Measurements from ENCODE around the gene ARHGEF25.

Gene ARHGEF25

DNA sequence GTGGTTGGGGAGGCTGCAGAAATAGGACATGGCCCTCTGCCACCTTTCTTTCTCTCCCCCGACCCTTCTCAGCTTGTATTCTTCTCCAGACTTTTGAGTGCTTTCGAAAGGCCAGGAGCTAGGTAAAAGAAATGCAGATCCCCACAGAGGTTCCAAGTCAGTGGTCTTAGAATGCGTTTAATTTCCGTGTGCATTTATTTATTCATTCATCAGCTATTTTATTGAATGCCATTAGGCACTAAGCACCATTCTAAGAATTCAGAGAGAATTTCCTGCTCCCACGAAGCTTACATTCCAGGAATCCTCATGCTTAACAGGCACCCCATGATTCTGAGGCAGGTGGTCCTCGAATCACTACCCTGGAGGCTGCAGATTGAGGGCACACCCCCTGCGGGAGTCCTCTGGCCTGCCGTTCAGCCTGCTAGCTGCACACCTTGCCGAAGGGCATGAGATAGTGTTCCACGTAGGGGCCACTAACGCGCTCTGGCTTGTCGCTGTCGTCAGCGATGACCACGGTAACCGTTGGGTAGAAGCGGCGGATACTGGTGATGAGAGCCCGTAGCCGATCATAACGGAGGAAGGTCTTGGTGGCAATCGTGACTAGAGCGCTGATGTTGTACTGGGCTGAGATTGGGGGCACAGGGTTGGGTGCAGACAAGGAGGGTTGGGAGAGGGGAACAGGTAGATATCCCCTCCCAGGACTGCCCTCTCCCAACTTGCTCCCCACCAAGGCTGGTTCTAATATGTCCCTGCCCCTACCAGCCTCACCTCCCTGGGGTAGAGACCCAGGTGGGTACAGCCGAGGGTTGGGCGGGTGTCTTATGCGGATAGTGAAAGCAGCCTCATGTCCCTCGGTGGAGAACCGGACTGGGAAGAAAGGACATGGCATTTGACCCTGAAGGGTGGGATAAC is 17.3 kb downstream of the ARHGEF25 start:
- peaks cover 0 to 4% (median 0%) of the 10 kb centered on the region in 5 experiments for H3K9me3 ChIP-seq (ENCODE audit: control extremely low read depth in 1 of 5, control insufficient read depth in 4 of 5, insufficient read depth in 2 of 5, low read depth in 1 of 5, low read length in 4 of 5)
- H3K4me1 ChIP-seq (ENCODE audit: control extremely low read depth in 1 of 4, control insufficient read depth in 4 of 4, insufficient read depth in 4 of 4, low read length in 3 of 4): peaks cover 0 to 30% (median 24%) of the 10 kb centered on the region in 4 experiments
- no peaks in the 10 kb centered on the region for H3K36me3 ChIP-seq (ENCODE audit: control insufficient read depth in 4 of 4, insufficient read depth in 4 of 4, low read length in 3 of 4)
- ChIA-PET CTCF (interaction anchor here (0.7 to 5.6 kb wide), 10 partner anchors 9 to 85 kb away, joined by 3 to 34 read pairs (median 4); partner anchors contain the start of gene OS9), POLR2A (no interaction called here)
- no peak for DNase-seq
- peak overlapping the region in 2 of 7 experiments; percentile 44 to 59 for H3K4me3 ChIP-seq (ENCODE audit: control insufficient read depth in 1 of 7, extremely low read depth in 1 of 7, insufficient read depth in 4 of 7, low read depth in 2 of 7, low read length in 6 of 7)
- H3K27me3 ChIP-seq (replicated peaks in 2 of 5; ENCODE audit: control insufficient read depth in 4 of 5, insufficient read depth in 5 of 5, low read length in 4 of 5): peaks cover 5 to 97% (median 46%) of the 10 kb centered on the region in 5 experiments
- H3K27ac ChIP-seq (ENCODE audit: insufficient read depth in 1 of 2, low read depth in 1 of 2, low read length in 2 of 2, poor library complexity in 1 of 2, severe bottlenecking in 2 of 2): no peak overlapping the region
- WGBS (ENCODE audit: insufficient coverage): 48% methylated on average over 18 of the region's 29 CpGs

DNA sequence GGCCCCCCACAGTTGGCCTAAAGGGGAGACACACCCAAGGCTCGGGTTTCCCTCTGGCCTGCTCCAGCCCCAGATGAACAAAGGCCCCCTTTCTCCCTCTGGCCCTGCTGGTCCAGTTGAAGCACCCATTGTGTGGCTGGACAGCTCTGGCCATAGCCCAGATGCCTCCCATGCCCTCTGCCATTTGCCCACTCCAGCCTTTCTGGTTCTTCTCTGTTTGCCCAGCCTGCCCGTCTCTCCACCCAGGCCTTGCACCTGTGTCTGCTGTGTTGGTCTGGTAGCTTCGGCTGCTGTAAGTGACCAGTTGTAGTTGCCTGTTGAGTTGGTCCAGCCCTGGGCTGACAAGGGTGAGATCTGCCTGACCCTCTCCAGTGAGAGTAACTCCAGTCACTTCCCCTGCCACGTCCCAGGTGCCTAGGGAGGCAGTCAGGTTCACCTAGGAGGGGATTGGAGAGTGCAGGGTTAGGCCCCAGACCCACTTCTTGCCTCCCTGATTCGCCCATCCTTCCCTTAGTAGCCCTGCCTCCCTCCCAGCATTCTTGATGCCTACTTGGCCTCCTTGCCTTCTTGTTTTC is 18.7 kb downstream of the ARHGEF25 start:
- Histone ChIP-seq H3K9me3 (ENCODE audit: control extremely low read depth in 1 of 5, control insufficient read depth in 4 of 5, insufficient read depth in 2 of 5, low read depth in 1 of 5, low read length in 4 of 5) (peaks cover 0 to 4% (median 0%) of the 10 kb centered on the region in 5 experiments), H3K4me3 (ENCODE audit: control insufficient read depth in 1 of 7, extremely low read depth in 1 of 7, insufficient read depth in 4 of 7, low read depth in 2 of 7, low read length in 6 of 7) (no peak overlapping the region), H3K27me3 (replicated peaks in 2 of 5; ENCODE audit: control insufficient read depth in 4 of 5, insufficient read depth in 5 of 5, low read length in 4 of 5) (peaks cover 5 to 89% (median 46%) of the 10 kb centered on the region in 5 experiments), H3K36me3 (ENCODE audit: control insufficient read depth in 4 of 4, insufficient read depth in 4 of 4, low read length in 3 of 4) (no peaks in the 10 kb centered on the region), H3K27ac (ENCODE audit: insufficient read depth in 1 of 2, low read depth in 1 of 2, low read length in 2 of 2, poor library complexity in 1 of 2, severe bottlenecking in 2 of 2) (no peak overlapping the region), H3K4me1 (ENCODE audit: control extremely low read depth in 1 of 4, control insufficient read depth in 4 of 4, insufficient read depth in 4 of 4, low read length in 3 of 4) (peaks cover 0 to 31% (median 24%) of the 10 kb centered on the region in 4 experiments)
- WGBS (ENCODE audit: insufficient coverage): 93% methylated on average over 4 of the region's 5 CpGs
- ChIA-PET POLR2A (no interaction called here), CTCF (interaction anchor here (0.9 to 5.6 kb wide), 4 partner anchors 15 to 49 kb away, joined by 3 to 34 read pairs (median 10); no protein-coding TSS in a partner anchor)
- DNase-seq: no peak

DNA sequence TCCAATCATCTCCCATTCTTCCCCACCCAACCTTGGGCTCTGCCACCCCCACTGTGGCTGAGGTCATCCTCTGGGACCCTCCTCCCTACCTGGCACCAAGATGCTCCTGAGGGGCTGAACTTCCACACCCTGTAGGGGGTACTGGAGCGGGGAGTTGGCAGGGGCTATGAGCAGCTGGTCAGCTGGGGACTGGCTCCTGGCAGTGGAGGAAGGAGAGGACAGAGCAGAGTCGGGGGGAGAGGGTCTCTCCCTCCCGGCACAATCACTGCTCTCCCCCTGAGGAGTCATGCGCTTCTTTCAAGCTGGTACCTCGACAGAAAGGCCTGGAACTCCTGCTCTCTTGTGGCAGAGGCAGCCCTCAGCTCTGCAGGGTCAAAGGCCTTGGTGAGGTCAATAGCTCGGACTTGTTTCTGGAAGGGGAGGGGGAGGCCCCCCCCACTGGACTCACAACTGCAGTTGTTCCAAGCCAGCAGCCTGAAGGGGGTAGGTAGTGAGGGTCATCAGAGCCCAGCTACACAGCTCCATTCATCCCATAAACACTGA is 19.7 kb downstream of the ARHGEF25 start:
- ChIA-PET CTCF (interaction anchor here (0.7 to 5.6 kb wide), 9 partner anchors 10 to 176 kb away, joined by 3 to 34 read pairs (median 4); partner anchors contain the start of gene INHBE), POLR2A (no interaction called here)
- H3K27ac ChIP-seq (ENCODE audit: insufficient read depth in 1 of 2, low read depth in 1 of 2, low read length in 2 of 2, poor library complexity in 1 of 2, severe bottlenecking in 2 of 2): no peak overlapping the region
- H3K27me3 ChIP-seq (replicated peaks in 2 of 5; ENCODE audit: control insufficient read depth in 4 of 5, insufficient read depth in 5 of 5, low read length in 4 of 5): peaks cover under 1 to 79% (median 47%) of the 10 kb centered on the region in 5 experiments
- no peak for DNase-seq
- H3K9me3 ChIP-seq (ENCODE audit: control extremely low read depth in 1 of 5, control insufficient read depth in 4 of 5, insufficient read depth in 2 of 5, low read depth in 1 of 5, low read length in 4 of 5): peaks cover 0 to 4% (median 0%) of the 10 kb centered on the region in 5 experiments
- H3K36me3 ChIP-seq (ENCODE audit: control insufficient read depth in 4 of 4, insufficient read depth in 4 of 4, low read length in 3 of 4): no peaks in the 10 kb centered on the region
- WGBS (ENCODE audit: insufficient coverage): 0% methylated on average over 1 of the region's 6 CpGs
- peaks cover 0 to 31% (median 24%) of the 10 kb centered on the region in 4 experiments for H3K4me1 ChIP-seq (ENCODE audit: control extremely low read depth in 1 of 4, control insufficient read depth in 4 of 4, insufficient read depth in 4 of 4, low read length in 3 of 4)
- no peak overlapping the region for H3K4me3 ChIP-seq (ENCODE audit: control insufficient read depth in 1 of 7, extremely low read depth in 1 of 7, insufficient read depth in 4 of 7, low read depth in 2 of 7, low read length in 6 of 7)

DNA sequence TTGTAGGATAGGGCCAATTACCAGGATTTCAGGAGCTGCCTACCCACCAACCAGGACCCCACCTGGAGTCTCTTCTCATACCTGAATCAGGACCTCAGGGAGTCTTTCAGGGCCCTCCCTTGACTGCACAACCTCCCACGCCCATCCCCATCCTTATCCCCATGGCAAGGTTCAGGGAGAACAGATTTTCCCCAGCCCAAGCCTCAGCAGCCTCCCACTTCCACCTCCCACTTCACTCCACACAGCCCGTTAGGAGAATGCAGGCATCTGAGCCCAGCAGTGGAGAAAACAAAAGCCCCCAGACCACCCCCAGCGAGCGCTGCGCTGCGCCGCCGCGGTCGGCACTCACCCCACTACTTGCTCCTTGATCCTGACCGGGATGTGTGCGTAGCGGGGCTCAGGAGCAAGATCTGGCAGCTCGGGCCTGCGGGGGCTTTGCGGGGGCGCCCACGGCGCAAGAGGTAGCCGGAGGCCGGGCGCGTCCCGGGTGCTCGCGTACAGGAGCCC is 20.4 kb downstream of the ARHGEF25 start:
- H3K9me3 ChIP-seq (ENCODE audit: control extremely low read depth in 1 of 5, control insufficient read depth in 4 of 5, insufficient read depth in 2 of 5, low read depth in 1 of 5, low read length in 4 of 5): peaks cover 0 to 4% (median 0%) of the 10 kb centered on the region in 5 experiments
- H3K4me3 ChIP-seq (ENCODE audit: control insufficient read depth in 1 of 7, extremely low read depth in 1 of 7, insufficient read depth in 4 of 7, low read depth in 2 of 7, low read length in 6 of 7): peak overlapping the region in 4 of 7 experiments; percentile 31 to 73 (median 59)
- POLR2A ChIA-PET: no interaction called here
- WGBS (ENCODE audit: insufficient coverage): 12% methylated on average over 16 of the region's 26 CpGs
- no peak overlapping the region for H3K27ac ChIP-seq (ENCODE audit: insufficient read depth in 1 of 2, low read depth in 1 of 2, low read length in 2 of 2, poor library complexity in 1 of 2, severe bottlenecking in 2 of 2)
- peaks cover 0 to 73% (median 40%) of the 10 kb centered on the region in 5 experiments for H3K27me3 ChIP-seq (replicated peaks in 2 of 5; ENCODE audit: control insufficient read depth in 4 of 5, insufficient read depth in 5 of 5, low read length in 4 of 5)
- peaks cover 0 to 31% (median 24%) of the 10 kb centered on the region in 4 experiments for H3K4me1 ChIP-seq (ENCODE audit: control extremely low read depth in 1 of 4, control insufficient read depth in 4 of 4, insufficient read depth in 4 of 4, low read length in 3 of 4)
- CTCF ChIA-PET: interaction anchor here (1.1 to 5.6 kb wide), 8 partner anchors 10 to 50 kb away, joined by 3 to 34 read pairs (median 5); no protein-coding TSS in a partner anchor
- no peaks in the 10 kb centered on the region for H3K36me3 ChIP-seq (ENCODE audit: control insufficient read depth in 4 of 4, insufficient read depth in 4 of 4, low read length in 3 of 4)
- DNase-seq: no peak

DNA sequence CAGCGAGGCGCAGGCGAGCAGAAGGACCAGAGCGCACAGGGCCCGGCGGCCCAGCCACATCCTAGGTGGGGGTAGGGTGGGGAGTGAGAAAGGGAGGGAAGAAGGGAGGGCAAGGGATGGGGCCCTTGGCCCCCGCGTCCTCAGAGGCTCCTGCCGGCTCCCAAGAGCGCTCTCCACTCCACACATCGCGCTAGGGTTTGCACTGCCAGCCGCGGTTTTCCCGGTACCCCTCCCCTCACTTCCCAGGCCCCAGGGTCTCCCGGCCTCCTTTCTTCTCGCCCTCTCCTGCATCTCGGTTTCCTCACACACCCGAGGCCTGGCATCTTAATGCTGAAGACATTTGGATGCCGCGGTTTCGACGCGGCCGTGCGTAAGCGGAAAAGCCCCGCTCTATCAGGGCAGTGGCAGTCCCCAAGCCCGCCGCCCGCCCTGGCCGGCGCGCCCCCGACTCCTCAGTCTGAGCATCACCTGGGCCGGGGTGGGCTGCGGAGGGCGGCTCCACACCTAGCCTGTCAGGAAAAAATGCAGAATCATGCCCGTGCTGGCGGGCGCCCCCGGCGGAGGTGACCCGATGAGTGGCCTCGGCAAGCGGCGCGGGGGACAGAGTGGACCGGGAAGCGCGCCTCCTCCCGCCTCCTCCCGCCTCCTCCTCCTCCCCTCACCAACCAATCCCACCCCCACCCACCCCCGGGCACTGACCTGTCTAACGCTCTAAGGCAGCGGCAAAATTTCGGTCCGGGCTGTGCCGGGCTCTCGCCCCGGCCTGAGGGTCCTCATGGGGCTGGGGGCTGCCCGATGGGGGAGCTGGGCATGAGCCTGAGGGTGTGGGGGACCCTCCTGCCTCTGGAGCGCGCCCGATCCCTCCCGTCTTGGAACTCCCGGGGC is 21.1 kb downstream of the ARHGEF25 start:
- under 1% methylated on average over 44 of the region's 67 CpGs for WGBS (ENCODE audit: insufficient coverage)
- Histone ChIP-seq H3K27me3 (replicated peaks in 2 of 5; ENCODE audit: control insufficient read depth in 4 of 5, insufficient read depth in 5 of 5, low read length in 4 of 5) (peaks cover 0 to 66% (median 36%) of the 10 kb centered on the region in 5 experiments), H3K4me1 (ENCODE audit: control extremely low read depth in 1 of 4, control insufficient read depth in 4 of 4, insufficient read depth in 4 of 4, low read length in 3 of 4) (peaks cover 0 to 31% (median 24%) of the 10 kb centered on the region in 4 experiments), H3K27ac (ENCODE audit: insufficient read depth in 1 of 2, low read depth in 1 of 2, low read length in 2 of 2, poor library complexity in 1 of 2, severe bottlenecking in 2 of 2) (no peak overlapping the region), H3K4me3 (ENCODE audit: control insufficient read depth in 1 of 7, extremely low read depth in 1 of 7, insufficient read depth in 4 of 7, low read depth in 2 of 7, low read length in 6 of 7) (peak overlapping the region in 6 of 7 experiments; percentile 31 to 73 (median 53)), H3K36me3 (ENCODE audit: control insufficient read depth in 4 of 4, insufficient read depth in 4 of 4, low read length in 3 of 4) (no peaks in the 10 kb centered on the region), H3K9me3 (ENCODE audit: control extremely low read depth in 1 of 5, control insufficient read depth in 4 of 5, insufficient read depth in 2 of 5, low read depth in 1 of 5, low read length in 4 of 5) (peaks cover 0 to 4% (median 0%) of the 10 kb centered on the region in 5 experiments)
- ChIA-PET CTCF (interaction anchor here (1.0 to 5.6 kb wide), 14 partner anchors 10 to 101 kb away, joined by 3 to 34 read pairs (median 6); partner anchors contain the start of gene OS9), POLR2A (interaction anchor here (1.1 kb wide), 1 partner anchor 12 kb away, joined by 3 read pairs; no protein-coding TSS in a partner anchor)
- peak in 2 of 3 donors; percentile 50 to 56 for DNase-seq

Data from common myeloid progenitor, CD34-positive (primary cell).